Fibroblast of the aortic adventitia (primary cell): ENCODE results near the gene GDPD5. TPM values are rescaled to one million over a fixed set of nuclear protein-coding genes. Genes with fewer than 3 reads are reported as not detected.
"Not testable (repeated sequence)": the region's sequence is repeated elsewhere in the genome, so short reads cannot be mapped to it uniquely, and the experiment has no call there.

ENCODE experiments used
- DNase-seq: peaks from one replicate; pipeline ENCODE4 v3.0.0-alpha.2; 2010; ENCODE audit warnings: low read depth
- H3K4me3 ChIP-seq: 2 replicates; pipeline ENCODE4 v1.5.1; 2011; ENCODE audit warnings: low read depth, mild to moderate bottlenecking, control low read depth, low read length, moderate library complexity
- total RNA-seq: library from RNA; depleted of rRNA; stranded (reverse); fragments of >200 nt; gene quantifications from 2 replicates; pipeline ENCODE4 v1.2.3, GENCODE V29; 2012; ENCODE audit warnings: low replicate concordance
- TF ChIP-seq, protein P1 (sequence below): IDR thresholded peaks from 2 replicates; pipeline ENCODE4 v1.5.1; 2011; ENCODE audit warnings: mild to moderate bottlenecking, low read length, control low read depth, inconsistent platforms; ENCODE audit not compliant: insufficient read depth

The GDPD5 gene
- total RNA-seq, 1 donor, result 5.3 TPM

GRCh38 chr11:75423721-75424120 is 102.0 kb downstream of the GDPD5 start:
- TF ChIP-seq, protein P1, sequence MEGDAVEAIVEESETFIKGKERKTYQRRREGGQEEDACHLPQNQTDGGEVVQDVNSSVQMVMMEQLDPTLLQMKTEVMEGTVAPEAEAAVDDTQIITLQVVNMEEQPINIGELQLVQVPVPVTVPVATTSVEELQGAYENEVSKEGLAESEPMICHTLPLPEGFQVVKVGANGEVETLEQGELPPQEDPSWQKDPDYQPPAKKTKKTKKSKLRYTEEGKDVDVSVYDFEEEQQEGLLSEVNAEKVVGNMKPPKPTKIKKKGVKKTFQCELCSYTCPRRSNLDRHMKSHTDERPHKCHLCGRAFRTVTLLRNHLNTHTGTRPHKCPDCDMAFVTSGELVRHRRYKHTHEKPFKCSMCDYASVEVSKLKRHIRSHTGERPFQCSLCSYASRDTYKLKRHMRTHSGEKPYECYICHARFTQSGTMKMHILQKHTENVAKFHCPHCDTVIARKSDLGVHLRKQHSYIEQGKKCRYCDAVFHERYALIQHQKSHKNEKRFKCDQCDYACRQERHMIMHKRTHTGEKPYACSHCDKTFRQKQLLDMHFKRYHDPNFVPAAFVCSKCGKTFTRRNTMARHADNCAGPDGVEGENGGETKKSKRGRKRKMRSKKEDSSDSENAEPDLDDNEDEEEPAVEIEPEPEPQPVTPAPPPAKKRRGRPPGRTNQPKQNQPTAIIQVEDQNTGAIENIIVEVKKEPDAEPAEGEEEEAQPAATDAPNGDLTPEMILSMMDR, result no peak
- H3K4me3 ChIP-seq, result no peak overlapping the region
- no peak for DNase-seq

GRCh38 chr11:75422248-75423231 is 103.2 kb downstream of the GDPD5 start:
- no peak overlapping the region for H3K4me3 ChIP-seq
- no peak for DNase-seq
- TF ChIP-seq, protein P1, result no peak

- DNase-seq, result no peak
- H3K4me3 ChIP-seq, result no peak overlapping the region
- TF ChIP-seq, protein P1, result no peak
These were observed 103.9 kb downstream of the GDPD5 start for GRCh38 chr11:75421902-75422247.

GRCh38 chr11:75421035-75421602 is 104.6 kb downstream of the GDPD5 start:
- no peak overlapping the region for H3K4me3 ChIP-seq
- TF ChIP-seq, protein P1, result no peak
- DNase-seq, result no peak

DNA sequence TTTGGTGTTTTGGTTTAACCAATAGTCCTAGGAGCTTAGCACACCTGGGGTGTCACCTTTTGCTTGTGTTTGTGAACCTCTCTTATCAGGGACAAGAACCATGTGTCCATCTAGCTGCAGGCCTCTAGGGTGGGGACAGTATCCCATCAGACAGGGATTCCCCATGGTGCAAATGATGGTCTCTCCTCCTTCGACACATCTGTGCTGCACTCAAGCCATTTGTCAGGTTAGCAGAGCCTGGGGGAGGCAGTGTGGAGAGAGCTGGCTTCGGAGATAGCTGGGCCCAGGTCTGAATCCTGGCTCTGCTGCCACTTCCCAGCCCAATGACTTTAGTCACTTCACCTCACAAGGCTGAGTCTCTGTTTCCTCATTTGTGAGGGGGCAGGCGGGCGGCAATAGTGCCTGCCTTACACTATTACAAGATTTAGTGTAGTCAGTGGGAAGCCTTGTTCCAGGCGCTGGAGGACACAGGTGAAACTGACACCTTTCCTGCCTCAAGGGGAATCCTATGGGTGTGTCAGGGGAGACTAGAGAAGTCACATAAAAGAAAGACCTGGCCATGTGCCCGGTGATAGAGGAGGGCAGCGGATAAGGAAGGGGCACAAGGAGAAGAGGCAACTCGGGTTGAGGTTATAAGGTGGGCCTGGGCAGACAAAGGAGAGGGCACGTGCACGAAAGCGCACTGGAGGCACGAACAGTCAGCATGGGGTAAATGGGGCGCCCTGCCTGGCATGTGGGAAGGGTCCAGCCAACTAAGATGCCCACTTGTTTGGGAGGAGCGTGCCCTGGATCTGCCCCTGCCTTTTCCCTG is 105.3 kb downstream of the GDPD5 start:
- H3K4me3 ChIP-seq, result no peak overlapping the region
- TF ChIP-seq, protein P1, result no peak
- no peak for DNase-seq

- TF ChIP-seq, protein P1, result no peak
- no peak overlapping the region for H3K4me3 ChIP-seq
- no peak for DNase-seq
These were observed 111.9 kb downstream of the GDPD5 start for GRCh38 chr11:75413864-75414263.

DNA sequence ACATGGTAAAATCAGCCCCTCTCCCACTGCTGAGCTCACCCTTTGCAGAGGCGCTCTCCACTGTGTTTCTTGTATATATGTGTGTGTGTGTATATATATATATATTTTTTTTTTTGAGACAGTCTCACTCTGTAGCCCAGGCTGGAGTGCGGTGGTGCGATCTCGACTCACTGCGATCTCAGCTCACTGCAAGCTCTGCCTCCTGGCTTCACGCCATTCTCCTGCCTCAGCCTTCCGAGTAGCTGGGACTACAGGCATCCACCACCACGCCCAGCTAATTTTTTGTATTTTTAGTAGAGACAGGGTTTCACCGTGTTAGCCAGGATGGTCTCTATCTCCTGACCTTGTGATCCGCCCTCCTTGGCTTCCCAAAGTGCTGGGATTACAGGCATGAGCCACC is 112.6 kb downstream of the GDPD5 start:
- not testable (repeated sequence) for DNase-seq

DNA sequence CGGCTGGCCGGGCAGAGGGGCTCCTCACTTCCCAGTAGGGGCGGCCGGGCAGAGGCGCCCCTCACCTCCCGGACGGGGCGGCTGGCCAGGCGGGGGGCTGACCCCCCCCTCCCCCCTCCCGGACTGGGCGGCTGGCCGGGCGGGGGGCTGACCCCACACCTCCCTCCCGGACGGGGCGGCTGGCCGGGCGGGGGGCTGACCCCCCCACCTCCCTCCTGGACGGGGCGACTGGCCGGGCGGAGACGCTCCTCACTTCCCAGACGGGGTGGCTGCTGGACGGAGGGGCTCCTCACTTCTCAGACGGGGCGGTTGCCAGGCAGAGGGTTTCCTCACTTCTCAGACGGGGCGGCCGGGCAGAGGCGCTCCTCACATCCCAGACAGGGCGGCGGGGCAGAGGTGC is 115.8 kb downstream of the GDPD5 start:
- H3K4me3 ChIP-seq, DNase-seq: not testable (repeated sequence)

More for the DNA sequence above, 112.6 kb downstream of the GDPD5 start:
- H3K4me3 ChIP-seq, result not testable (repeated sequence)
